ENCODE data around the gene CHIA. TPM values are rescaled to one million over a fixed set of nuclear protein-coding genes. Genes with fewer than 3 reads are reported as not detected.

CHIA gene
- total RNA-seq, 1 experiment from 2014 or later, result not detected

DNA sequence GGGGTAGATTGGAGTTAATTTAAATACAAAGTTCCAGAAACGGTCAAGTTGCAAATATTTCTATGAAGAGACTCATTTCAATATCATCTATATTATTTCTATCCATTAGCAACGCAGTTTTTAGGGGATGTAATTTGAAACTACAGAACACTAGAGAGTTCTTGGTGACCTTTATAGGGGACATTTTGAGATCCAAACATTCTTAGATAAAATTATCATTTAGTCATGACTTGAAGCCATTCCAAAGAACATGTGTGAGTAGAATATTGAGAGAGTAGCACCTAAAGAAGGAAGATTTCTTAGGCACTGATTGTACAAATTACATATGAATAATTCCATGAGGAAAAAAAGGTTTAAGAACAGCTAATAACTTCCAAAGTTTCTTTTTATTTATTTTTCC lies 19.0 kb downstream of the CHIA start:
- Mint-ChIP-seq H3K4me1 (ENCODE audit: insufficient read depth, unreplicated experiment) (no peaks in the 10 kb centered on the region), H3K36me3 (ENCODE audit: insufficient read depth, unreplicated experiment) (peaks cover 7% of the 10 kb centered on the region), H3K27me3 (ENCODE audit: insufficient read depth, unreplicated experiment) (peaks cover 47% of the 10 kb centered on the region), H3K27ac (ENCODE audit: low read depth, unreplicated experiment) (no peak overlapping the region), H3K9me3 (ENCODE audit: unreplicated experiment) (no peaks in the 10 kb centered on the region), H3K4me3 (ENCODE audit: unreplicated experiment) (no peak overlapping the region)
- TF ChIP-seq, protein P1, sequence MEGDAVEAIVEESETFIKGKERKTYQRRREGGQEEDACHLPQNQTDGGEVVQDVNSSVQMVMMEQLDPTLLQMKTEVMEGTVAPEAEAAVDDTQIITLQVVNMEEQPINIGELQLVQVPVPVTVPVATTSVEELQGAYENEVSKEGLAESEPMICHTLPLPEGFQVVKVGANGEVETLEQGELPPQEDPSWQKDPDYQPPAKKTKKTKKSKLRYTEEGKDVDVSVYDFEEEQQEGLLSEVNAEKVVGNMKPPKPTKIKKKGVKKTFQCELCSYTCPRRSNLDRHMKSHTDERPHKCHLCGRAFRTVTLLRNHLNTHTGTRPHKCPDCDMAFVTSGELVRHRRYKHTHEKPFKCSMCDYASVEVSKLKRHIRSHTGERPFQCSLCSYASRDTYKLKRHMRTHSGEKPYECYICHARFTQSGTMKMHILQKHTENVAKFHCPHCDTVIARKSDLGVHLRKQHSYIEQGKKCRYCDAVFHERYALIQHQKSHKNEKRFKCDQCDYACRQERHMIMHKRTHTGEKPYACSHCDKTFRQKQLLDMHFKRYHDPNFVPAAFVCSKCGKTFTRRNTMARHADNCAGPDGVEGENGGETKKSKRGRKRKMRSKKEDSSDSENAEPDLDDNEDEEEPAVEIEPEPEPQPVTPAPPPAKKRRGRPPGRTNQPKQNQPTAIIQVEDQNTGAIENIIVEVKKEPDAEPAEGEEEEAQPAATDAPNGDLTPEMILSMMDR (IDR thresholded peaks at IDR 0.05; ENCODE audit: unreplicated experiment), result no peak
- intact Hi-C loops (cut with micrococcal nuclease), result no loop called here
- POLR2A ChIA-PET, result interaction anchor here (0.6 kb wide), 1 partner anchor 104 kb away, joined by 3 read pairs; no protein-coding TSS in a partner anchor
- CTCF ChIA-PET, result no interaction called here
- no peak for DNase-seq (ENCODE audit: unreplicated experiment)
- no TSS peak for BruUV-seq (replicated peaks)

DNA sequence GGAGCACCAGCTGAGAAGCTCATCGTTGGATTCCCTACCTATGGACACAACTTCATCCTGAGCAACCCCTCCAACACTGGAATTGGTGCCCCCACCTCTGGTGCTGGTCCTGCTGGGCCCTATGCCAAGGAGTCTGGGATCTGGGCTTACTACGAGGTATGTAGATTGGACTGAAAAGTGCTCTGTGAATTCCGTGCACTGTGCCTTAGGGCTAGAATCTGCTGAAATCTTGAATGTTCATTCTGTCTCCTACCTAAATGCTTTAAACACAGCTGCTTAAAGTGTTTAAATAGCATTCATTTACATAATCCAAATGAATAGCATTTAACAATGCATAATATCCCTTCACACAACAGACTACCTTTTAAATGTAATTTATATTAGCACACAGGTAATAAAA lies 27.9 kb downstream of the CHIA start:
- Mint-ChIP-seq H3K4me1 (ENCODE audit: insufficient read depth, unreplicated experiment) (peaks cover 4% of the 10 kb centered on the region), H3K9me3 (ENCODE audit: unreplicated experiment) (no peaks in the 10 kb centered on the region), H3K36me3 (ENCODE audit: insufficient read depth, unreplicated experiment) (no peaks in the 10 kb centered on the region), H3K27ac (ENCODE audit: low read depth, unreplicated experiment) (no peak overlapping the region), H3K4me3 (ENCODE audit: unreplicated experiment) (no peak overlapping the region), H3K27me3 (ENCODE audit: insufficient read depth, unreplicated experiment) (peaks cover 26% of the 10 kb centered on the region)
- DNase-seq (ENCODE audit: unreplicated experiment), result no peak
- BruUV-seq (replicated peaks), result no TSS peak
- ChIA-PET CTCF (no interaction called here), POLR2A (interaction anchor here (0.7 kb wide), 1 partner anchor 14 kb away, joined by 3 read pairs; no protein-coding TSS in a partner anchor)
- TF ChIP-seq, protein P1 (IDR thresholded peaks at IDR 0.05; ENCODE audit: unreplicated experiment), result no peak
- intact Hi-C loops (cut with micrococcal nuclease), result no loop called here

DNA sequence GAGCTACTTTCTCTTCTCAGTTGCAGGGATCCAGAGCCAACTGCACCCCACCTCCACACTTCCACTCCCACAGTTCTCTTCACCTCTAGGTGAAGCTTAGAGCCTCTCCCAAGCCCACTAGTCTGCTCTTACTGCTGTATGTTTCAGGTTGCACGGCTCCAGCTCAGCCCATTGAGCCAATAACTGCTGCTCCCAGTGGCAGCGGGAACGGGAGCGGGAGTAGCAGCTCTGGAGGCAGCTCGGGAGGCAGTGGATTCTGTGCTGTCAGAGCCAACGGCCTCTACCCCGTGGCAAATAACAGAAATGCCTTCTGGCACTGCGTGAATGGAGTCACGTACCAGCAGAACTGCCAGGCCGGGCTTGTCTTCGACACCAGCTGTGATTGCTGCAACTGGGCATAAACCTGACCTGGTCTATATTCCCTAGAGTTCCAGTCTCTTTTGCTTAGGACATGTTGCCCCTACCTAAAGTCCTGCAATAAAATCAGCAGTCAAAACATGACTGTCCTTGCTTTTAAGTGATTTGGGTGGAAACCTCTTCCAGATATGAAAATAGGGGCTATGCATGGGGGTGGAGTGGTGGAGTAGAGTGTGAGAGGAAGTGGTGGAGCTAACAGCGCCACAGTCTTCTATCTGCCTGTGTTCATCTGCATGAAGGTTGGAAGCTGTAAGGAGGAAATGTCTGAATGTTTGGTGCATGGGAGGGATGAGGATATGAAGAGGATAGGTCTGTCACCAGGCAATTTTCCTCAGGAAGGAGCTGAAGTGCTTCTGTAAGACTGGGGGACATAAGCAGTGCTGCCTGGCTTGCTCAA lies 29.6 kb downstream of the CHIA start:
- Mint-ChIP-seq H3K36me3 (ENCODE audit: insufficient read depth, unreplicated experiment) (no peaks in the 10 kb centered on the region), H3K27ac (ENCODE audit: low read depth, unreplicated experiment) (no peak overlapping the region), H3K9me3 (ENCODE audit: unreplicated experiment) (no peaks in the 10 kb centered on the region), H3K4me3 (ENCODE audit: unreplicated experiment) (no peak overlapping the region), H3K4me1 (ENCODE audit: insufficient read depth, unreplicated experiment) (peaks cover 6% of the 10 kb centered on the region), H3K27me3 (ENCODE audit: insufficient read depth, unreplicated experiment) (peaks cover 16% of the 10 kb centered on the region)
- TF ChIP-seq, protein P1 (IDR thresholded peaks at IDR 0.05; ENCODE audit: unreplicated experiment), result no peak
- CTCF ChIA-PET, result interaction anchor here (0.6 to 1.7 kb wide), 6 partner anchors 9 to 290 kb away, joined by 3 to 5 read pairs (median 3); no protein-coding TSS in a partner anchor
- POLR2A ChIA-PET, result no interaction called here
- BruUV-seq (replicated peaks), result no TSS peak
- intact Hi-C loops (cut with micrococcal nuclease), result no loop called here
- DNase-seq (ENCODE audit: unreplicated experiment), result no peak

DNA sequence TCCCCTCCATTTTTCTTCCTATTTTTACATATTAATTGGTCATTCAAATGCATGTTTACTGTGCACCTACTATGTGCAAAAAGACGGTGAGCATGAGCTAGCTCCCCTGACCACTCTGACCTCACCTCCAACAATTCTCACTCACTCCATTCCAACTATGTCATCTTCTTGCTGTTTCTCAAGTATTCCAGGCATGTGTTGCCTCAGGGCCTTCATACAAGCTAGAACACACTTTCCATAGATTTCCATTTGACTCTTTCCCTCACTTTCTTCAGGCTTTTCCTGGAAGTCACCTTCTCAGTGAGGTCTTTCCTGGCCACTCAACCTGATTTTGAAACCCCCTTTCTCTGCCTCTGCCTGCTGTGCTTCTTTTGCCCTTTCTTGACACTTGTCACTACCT lies 32.6 kb downstream of the CHIA start:
- H3K4me1 Mint-ChIP-seq (ENCODE audit: insufficient read depth, unreplicated experiment), result peaks cover 6% of the 10 kb centered on the region
- no peaks in the 10 kb centered on the region for H3K36me3 Mint-ChIP-seq (ENCODE audit: insufficient read depth, unreplicated experiment)
- DNase-seq (ENCODE audit: unreplicated experiment), result peak; percentile 5
- no peaks in the 10 kb centered on the region for H3K27me3 Mint-ChIP-seq (ENCODE audit: insufficient read depth, unreplicated experiment)
- H3K4me3 Mint-ChIP-seq (ENCODE audit: unreplicated experiment), result no peak overlapping the region
- TF ChIP-seq, protein P1 (IDR thresholded peaks at IDR 0.05; ENCODE audit: unreplicated experiment), result no peak
- ChIA-PET CTCF (interaction anchor here (0.8 to 1.0 kb wide), 3 partner anchors 66 to 738 kb away, joined by 3 to 4 read pairs (median 3); no protein-coding TSS in a partner anchor), POLR2A (no interaction called here)
- BruUV-seq (replicated peaks), result no TSS peak
- no peak overlapping the region for H3K27ac Mint-ChIP-seq (ENCODE audit: low read depth, unreplicated experiment)
- intact Hi-C loops (cut with micrococcal nuclease), result no loop called here
- H3K9me3 Mint-ChIP-seq (ENCODE audit: unreplicated experiment), result peaks cover 7% of the 10 kb centered on the region
